ENCODE data around the gene GPR84. TPM values are rescaled to one million over a fixed set of nuclear protein-coding genes. Genes with fewer than 3 reads are reported as not detected.
"Not testable (repeated sequence)": the region's sequence is repeated elsewhere in the genome, so short reads cannot be mapped to it uniquely, and the experiment has no call there.

GPR84 gene
- total RNA-seq, 4 donors from 2014 or later = 0.38 TPM; not detected in 3

- no peak overlapping the region for H3K27ac ChIP-seq
- no peaks in the 10 kb centered on the region for H3K27me3 ChIP-seq
- intact Hi-C loops (cut with DNase I) = no loop called here
- no peaks in the 10 kb centered on the region for H3K9me3 ChIP-seq
- no peak for TF ChIP-seq CTCF (IDR thresholded peaks at IDR 0.05)
- TF ChIP-seq POLR2A (IDR thresholded peaks at IDR 0.05) = no peak
- H3K4me3 ChIP-seq = no peak overlapping the region
- DNase-seq = no peak
- peaks cover 6 to 69% (median 18%) of the 10 kb centered on the region in 3 donors for H3K4me1 ChIP-seq
- WGBS, 2 donors = 86 to 89% methylated on average over 5 of the region's 5 CpGs
- H3K36me3 ChIP-seq = peaks cover 0 to 12% (median 0%) of the 10 kb centered on the region in 3 donors
Measured at GRCh38 chr12:54329759-54330158, 34.5 kb downstream of the GPR84 start.

- no peak for TF ChIP-seq CTCF (IDR thresholded peaks at IDR 0.05)
- Histone ChIP-seq H3K4me3 (no peak overlapping the region), H3K36me3 (peaks cover 0 to 12% (median 0%) of the 10 kb centered on the region in 3 donors), H3K27ac (peak overlapping the region in 2 of 4 donors; percentile 60 to 74), H3K4me1 (peaks cover 6 to 74% (median 18%) of the 10 kb centered on the region in 3 donors), H3K27me3 (no peaks in the 10 kb centered on the region), H3K9me3 (no peaks in the 10 kb centered on the region)
- intact Hi-C loops (cut with DNase I) = no loop called here
- no peak for DNase-seq
- WGBS, 2 donors = 77 to 88% methylated on average over 5 to 6 of the region's 6 CpGs
Measured at GRCh38 chr12:54328595-54329337, 35.5 kb downstream of the GPR84 start.

GRCh38 chr12:54325442-54326109 lies 38.7 kb downstream of the GPR84 start:
- WGBS, 2 donors = 32 to 43% methylated on average over 18 to 22 of the region's 22 CpGs
- H3K4me3 ChIP-seq = peak overlapping the region; percentile 73 to 93 (median 82)
- H3K27ac ChIP-seq = peak overlapping the region; percentile 88 to 96 (median 92)
- H3K4me1 ChIP-seq = peaks cover 6 to 56% (median 15%) of the 10 kb centered on the region in 3 donors
- peaks cover 0 to 12% (median 0%) of the 10 kb centered on the region in 3 donors for H3K36me3 ChIP-seq
- H3K9me3 ChIP-seq; intact Hi-C loops (cut with DNase I); H3K27me3 ChIP-seq; DNase-seq: not testable (repeated sequence)

GRCh38 chr12:54324617-54325441 lies 39.5 kb downstream of the GPR84 start, which contains the start of gene COPZ1:
COPZ1 (plus strand) TSS chr12:54325131; CDS start chr12:54325164, 33 bp downstream.
- peak within 1 kb of the TSS; percentile 88 to 96 (median 92) for H3K27ac ChIP-seq
- peaks cover 6 to 49% (median 15%) of the 10 kb centered on the region in 3 donors for H3K4me1 ChIP-seq
- peak; percentile 93 for DNase-seq
- H3K27me3 ChIP-seq = no peaks in the 10 kb centered on the region
- TF ChIP-seq POLR2A (IDR thresholded peaks at IDR 0.05) (peak in 3 of 4 donors; percentile 49 to 83 (median 77)), CTCF (IDR thresholded peaks at IDR 0.05) (peak; percentile 63 to 80 (median 72))
- intact Hi-C loops (cut with DNase I) = no loop called here
- no peaks in the 10 kb centered on the region for H3K9me3 ChIP-seq
- peaks cover 0 to 10% (median 0%) of the 10 kb centered on the region in 3 donors for H3K36me3 ChIP-seq
- 1 to 2% methylated on average over 22 to 29 of the region's 34 CpGs for WGBS, 2 donors
- H3K4me3 ChIP-seq = peak within 1 kb of the TSS; percentile 73 to 93 (median 82)

DNA sequence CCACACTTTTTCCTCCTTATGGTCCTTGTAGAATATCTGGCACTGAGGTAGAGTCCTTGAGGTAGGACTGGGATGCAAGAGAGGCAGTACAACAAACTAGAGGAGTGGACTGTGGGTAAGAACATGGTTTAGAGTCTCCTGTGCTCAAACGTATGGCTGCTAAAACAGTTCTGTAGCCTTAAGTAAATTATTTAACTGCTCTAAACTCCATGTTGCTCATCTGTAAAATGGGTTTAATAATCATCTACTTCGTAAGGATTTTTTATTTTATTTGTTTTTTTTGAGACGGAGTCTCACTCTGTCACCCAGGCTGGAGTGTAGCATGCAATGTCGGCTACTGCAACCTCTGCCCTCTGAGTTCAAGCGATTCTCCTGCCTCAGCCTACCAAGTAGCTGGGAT lies 42.9 kb downstream of the GPR84 start:
- no peaks in the 10 kb centered on the region for H3K36me3 ChIP-seq
- no peaks in the 10 kb centered on the region for H3K27me3 ChIP-seq
- no peak for DNase-seq
- intact Hi-C loops (cut with DNase I) = no loop called here
- no peak overlapping the region for H3K27ac ChIP-seq
- H3K9me3 ChIP-seq = no peaks in the 10 kb centered on the region
- peaks cover 0 to 15% (median 6%) of the 10 kb centered on the region in 3 donors for H3K4me1 ChIP-seq
- TF ChIP-seq CTCF (IDR thresholded peaks at IDR 0.05) (no peak), POLR2A (IDR thresholded peaks at IDR 0.05) (no peak)
- WGBS, 2 donors = 86 to 88% methylated on average over 5 of the region's 5 CpGs
- H3K4me3 ChIP-seq = no peak overlapping the region
